ENCODE measurements around the gene ZBTB48. TPM values are rescaled to one million over a fixed set of nuclear protein-coding genes. Genes with fewer than 3 reads are reported as not detected.
A peak's percentile ranks its signal among the peaks of the same experiment; 100 is the strongest.

The ZBTB48 gene
- total RNA-seq, 1 experiment from 2014 or later: 24.4 TPM

- TSS peak; percentile 34 for BruUV-seq (replicated peaks)
- peak overlapping the region; percentile 87 for H3K4me3 Mint-ChIP-seq (ENCODE audit: low read depth, unreplicated experiment)
- intact Hi-C loops (cut with micrococcal nuclease; ENCODE audit: unreplicated experiment): loop anchor here (10.0 kb wide), 1 partner anchor 46 kb away; the partner anchor contains the start of genes NOL9 and TAS1R1
- TF ChIP-seq CTCF (IDR thresholded peaks at IDR 0.05; ENCODE audit: unreplicated experiment): no peak
- H3K27ac Mint-ChIP-seq (ENCODE audit: unreplicated experiment): peak overlapping the region; percentile 96
- DNase-seq: peak; percentile 78
- CTCF ChIA-PET: interaction anchor here (0.5 to 2.1 kb wide), 4 partner anchors 10 to 499 kb away, joined by 3 to 5 read pairs (median 4); partner anchors contain the start of gene ZBTB48
- H3K9me3 Mint-ChIP-seq (ENCODE audit: low read depth, unreplicated experiment): no peaks in the 10 kb centered on the region
- H3K27me3 Mint-ChIP-seq (ENCODE audit: unreplicated experiment): no peaks in the 10 kb centered on the region
- H3K4me1 Mint-ChIP-seq (ENCODE audit: low read depth, unreplicated experiment): no peaks in the 10 kb centered on the region
- peaks cover 62% of the 10 kb centered on the region for H3K36me3 Mint-ChIP-seq (ENCODE audit: insufficient read depth, unreplicated experiment)
Measured at GRCh38 chr1:6601049-6601922, 21.5 kb downstream of the ZBTB48 start.

- Mint-ChIP-seq H3K9me3 (ENCODE audit: low read depth, unreplicated experiment) (no peaks in the 10 kb centered on the region), H3K27ac (ENCODE audit: unreplicated experiment) (no peak overlapping the region), H3K27me3 (ENCODE audit: unreplicated experiment) (no peaks in the 10 kb centered on the region), H3K4me1 (ENCODE audit: low read depth, unreplicated experiment) (no peaks in the 10 kb centered on the region), H3K36me3 (ENCODE audit: insufficient read depth, unreplicated experiment) (peaks cover 59% of the 10 kb centered on the region), H3K4me3 (ENCODE audit: low read depth, unreplicated experiment) (peak overlapping the region; percentile 87)
- BruUV-seq (replicated peaks): no TSS peak
- DNase-seq: peak; percentile 22
- intact Hi-C loops (cut with micrococcal nuclease; ENCODE audit: unreplicated experiment): loop anchor here (10.0 kb wide), 1 partner anchor 47 kb away; the partner anchor contains the start of genes NOL9 and TAS1R1
- CTCF ChIA-PET: interaction anchor here (0.9 to 2.1 kb wide), 2 partner anchors 9 to 23 kb away, joined by 3 to 5 read pairs; partner anchors contain the start of gene ZBTB48
- TF ChIP-seq CTCF (IDR thresholded peaks at IDR 0.05; ENCODE audit: unreplicated experiment): no peak
Measured at GRCh38 chr1:6601923-6602668, 22.3 kb downstream of the ZBTB48 start.

GRCh38 chr1:6602669-6603237, 23.0 kb downstream of the ZBTB48 start, which contains the start of gene KLHL21:
KLHL21 (minus strand) TSS chr1:6602869; CDS start chr1:6602817, 52 bp downstream.
- Mint-ChIP-seq H3K27ac (ENCODE audit: unreplicated experiment) (peak within 1 kb of the TSS; percentile 68), H3K36me3 (ENCODE audit: insufficient read depth, unreplicated experiment) (peaks cover 56% of the 10 kb centered on the region), H3K9me3 (ENCODE audit: low read depth, unreplicated experiment) (no peaks in the 10 kb centered on the region), H3K4me3 (ENCODE audit: low read depth, unreplicated experiment) (peak within 1 kb of the TSS; percentile 87), H3K27me3 (ENCODE audit: unreplicated experiment) (no peaks in the 10 kb centered on the region), H3K4me1 (ENCODE audit: low read depth, unreplicated experiment) (no peaks in the 10 kb centered on the region)
- intact Hi-C loops (cut with micrococcal nuclease; ENCODE audit: unreplicated experiment): loop anchor here (10.0 kb wide), 1 partner anchor 48 kb away; the partner anchor contains the start of genes NOL9 and TAS1R1
- peak; percentile 87 for DNase-seq
- CTCF ChIA-PET: interaction anchor here (0.6 kb wide), 1 partner anchor 327 kb away, joined by 3 read pairs; no protein-coding TSS in a partner anchor
- BruUV-seq (replicated peaks): no TSS peak
- TF ChIP-seq CTCF (IDR thresholded peaks at IDR 0.05; ENCODE audit: unreplicated experiment): no peak

All from Calu3 (cell line).